A204.1 (cell line): ENCODE data around the gene GSTM2.

Source experiments
- FAIRE-seq: peaks from 2 replicates; lab custom pipeline; 2012; peaks lifted over from hg19 to GRCh38; lab: Jason Lieb, UNC

GSTM2 gene

DNA sequence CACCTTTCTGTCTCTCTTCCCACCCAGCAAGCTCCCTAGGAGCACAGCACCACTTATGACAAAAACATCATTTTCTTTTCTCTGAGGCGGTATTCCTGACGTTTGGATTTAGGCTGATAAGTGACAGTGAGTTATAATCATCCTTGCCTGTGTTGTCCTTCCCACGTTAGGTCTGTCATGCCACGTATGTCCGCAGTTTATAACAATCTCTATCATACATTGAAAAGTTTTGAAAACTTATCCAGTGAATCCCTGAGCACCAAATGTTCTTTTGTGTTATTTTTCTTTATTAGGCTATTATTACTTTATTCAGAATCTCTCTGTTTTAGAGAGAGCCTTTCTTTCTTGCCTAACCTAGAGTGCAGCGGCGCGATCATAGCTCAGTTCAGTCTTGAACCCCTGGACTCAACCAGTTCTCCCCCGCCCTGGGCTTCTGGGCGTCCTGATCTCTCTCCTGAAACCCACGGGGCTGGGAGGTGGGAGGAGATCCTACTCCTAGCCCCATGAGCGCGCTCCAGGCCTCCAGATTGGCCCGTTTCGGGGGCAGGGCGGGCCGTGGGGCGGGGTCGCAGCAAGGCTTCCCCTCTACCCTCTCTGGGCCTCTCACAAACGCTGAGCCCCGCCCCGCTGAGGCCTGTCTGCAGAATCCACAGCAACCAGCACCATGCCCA is at the start of gene GSTM2:
TSS of gene GSTM2 (plus strand) at position 606 of the 671 bp plus-strand sequence. CDS start at position 665, 59 bp downstream.
- no peak for FAIRE-seq

DNA sequence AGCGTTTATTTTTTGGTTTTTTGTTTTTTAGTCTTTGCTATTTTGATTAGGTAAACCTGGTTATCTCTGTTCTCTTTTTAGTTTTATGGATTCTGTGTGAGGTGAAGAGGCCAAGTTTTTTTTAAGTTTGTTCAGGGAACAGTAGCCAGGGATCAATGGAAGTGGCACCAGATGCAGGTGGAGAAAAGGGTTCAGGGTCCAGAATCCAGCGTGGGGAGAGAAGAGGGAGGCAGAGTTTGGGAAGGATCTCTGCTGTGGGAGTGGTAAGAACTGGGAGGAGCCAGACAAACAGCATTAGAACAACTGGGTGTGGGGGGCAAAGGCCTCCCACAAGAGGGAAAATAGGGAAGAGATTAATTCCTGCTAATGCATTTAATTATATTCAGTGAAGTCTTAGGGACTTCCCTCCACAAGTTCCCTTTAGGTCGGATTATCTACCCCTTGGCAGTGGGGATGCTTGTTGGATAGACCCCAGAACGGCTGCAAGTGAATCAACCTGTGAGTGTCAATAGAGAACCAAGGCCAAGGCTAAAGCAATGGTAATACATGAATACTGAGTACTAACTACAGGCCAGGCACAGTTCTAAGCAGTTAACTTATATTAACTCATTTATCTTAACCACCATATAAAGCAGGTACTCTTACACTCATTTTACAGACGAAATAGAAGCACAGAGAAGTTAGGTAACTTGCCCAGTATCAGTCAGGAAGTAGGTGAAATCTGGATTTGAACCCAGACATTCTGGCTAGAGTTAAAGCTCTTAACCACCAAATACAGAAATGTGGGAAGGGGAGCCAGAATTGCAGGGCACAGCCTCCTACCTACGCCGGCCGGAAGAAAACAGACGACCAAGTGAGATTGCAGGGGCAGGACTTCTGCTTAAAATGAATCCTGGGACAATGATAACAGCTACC is 48.9 kb upstream of the GSTM2 start:
- no peak for FAIRE-seq

DNA sequence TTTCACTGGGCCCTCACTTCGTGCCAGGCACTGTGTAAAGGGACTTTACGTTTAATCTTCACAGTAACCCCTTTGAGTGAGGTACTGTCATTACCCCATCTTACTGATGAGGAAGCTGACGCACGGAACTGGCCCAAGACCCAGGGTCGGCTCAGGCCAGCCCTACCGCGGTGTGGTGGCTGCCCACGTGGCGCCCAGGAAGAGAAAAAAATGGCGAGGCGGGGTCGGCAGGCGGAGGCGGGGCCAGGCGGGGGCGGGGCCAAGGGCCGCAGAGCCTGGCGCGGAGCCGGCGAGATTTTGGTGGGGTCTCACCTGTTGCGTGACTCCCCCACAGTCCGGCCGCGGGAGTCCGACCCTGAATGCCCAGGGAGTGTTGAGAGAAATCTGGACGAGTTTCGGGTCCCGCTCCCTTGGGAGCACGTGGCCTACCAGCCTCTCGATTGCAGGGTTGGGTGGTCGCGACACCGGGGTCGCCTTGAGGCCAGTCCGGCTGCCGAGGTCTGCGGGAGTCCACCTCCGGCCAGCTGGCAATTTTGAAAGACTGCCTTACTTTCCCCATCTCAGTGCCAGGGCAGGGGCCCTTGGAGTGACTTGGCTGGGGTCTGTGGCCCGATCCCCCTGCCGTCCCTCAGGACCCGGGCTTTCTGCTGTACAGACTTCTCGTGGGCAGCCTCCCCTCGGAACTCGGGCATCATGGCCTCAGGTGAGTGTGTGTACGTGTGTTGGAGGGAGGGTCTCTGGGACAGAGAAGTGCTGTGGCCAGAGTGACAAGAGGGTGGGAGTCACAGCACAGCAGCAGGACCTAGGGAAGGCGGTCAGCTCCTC is 48.1 kb upstream of the GSTM2 start, which contains the start of the genes AMPD2 and GNAT2:
TSS of gene AMPD2 (plus strand) at position 262 of the 825 bp plus-strand sequence. CDS start 1,339 bp downstream, outside the sequence.
TSS of gene GNAT2 (minus strand) at position 41 of the 825 bp plus-strand sequence. CDS start 6,746 bp downstream, outside the sequence.
- FAIRE-seq: no peak

DNA sequence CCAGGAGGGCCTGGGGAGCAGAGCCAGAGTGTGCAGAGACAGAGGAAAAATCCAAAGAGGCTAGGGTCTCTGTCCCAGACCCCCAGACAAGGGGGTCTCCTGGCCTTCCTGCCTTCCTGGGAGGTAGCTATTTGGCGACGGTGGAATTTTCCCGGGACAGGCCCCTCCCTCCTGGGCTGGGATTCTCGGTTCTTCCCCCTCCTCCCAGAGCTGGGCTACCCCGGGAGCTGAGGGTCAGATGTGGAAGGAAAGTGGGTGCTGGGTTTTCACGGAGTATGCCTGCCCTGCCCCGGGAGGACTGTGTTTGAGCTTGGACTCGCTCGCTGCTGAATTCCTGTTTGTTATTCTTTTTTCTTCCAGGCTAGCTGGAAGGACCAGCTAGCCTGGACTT is 47.5 kb upstream of the GSTM2 start:
- no peak for FAIRE-seq

DNA sequence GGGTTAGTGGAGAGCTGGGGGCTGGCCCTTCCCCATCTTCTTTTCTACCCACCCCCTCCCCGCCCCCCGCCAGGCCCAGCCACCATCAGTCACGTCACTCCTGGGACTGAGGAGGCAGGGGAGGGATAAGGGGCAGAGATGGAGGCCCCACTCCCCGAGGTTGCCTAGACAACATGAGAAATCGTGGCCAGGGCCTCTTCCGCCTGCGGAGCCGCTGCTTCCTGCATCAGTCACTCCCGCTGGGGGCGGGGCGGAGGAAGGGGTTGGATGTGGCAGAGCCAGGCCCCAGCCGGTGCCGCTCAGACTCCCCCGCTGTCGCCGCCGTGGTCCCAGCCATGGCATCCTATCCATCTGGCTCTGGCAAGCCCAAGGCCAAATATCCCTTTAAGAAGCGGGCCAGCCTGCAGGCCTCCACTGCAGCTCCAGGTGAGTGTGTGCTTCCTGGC is 47.0 kb upstream of the GSTM2 start:
- no peak for FAIRE-seq

DNA sequence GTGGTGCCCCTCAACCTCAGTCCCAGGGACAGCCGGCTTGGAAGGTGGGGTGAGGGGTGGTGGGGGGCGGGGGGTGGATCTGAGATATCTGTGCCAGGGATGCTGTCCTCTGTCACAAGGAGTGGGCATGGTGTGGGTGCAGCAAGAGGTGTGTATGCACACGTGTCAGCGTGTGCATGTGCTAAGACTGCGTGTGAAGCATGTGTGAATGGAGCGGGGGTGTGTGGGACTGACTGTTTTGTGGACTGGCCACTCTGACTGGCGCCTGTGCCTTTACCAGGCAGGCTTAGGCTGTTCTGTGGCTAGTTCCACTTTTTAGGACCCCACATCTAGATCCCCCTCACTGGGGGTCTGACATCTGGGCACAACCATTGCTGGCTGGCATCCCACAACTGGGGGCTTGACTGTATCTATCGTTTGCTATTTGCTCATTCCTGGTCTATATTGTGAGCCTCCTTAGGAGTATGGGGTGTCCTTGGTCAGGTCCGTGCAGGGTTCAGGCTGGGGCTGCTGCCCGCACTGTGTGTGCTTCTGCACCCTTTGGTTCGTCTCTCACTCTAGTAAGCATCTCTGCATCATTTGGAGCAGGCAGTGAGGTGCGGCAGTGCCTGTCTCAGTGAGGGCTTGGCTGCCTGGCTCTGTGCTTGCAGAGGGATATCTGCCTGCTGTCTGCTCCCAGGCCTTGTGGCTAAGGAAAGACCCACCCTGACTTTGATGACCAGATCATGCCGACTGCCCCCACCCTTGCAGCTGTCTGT is 46.3 kb upstream of the GSTM2 start:
- FAIRE-seq: no peak

DNA sequence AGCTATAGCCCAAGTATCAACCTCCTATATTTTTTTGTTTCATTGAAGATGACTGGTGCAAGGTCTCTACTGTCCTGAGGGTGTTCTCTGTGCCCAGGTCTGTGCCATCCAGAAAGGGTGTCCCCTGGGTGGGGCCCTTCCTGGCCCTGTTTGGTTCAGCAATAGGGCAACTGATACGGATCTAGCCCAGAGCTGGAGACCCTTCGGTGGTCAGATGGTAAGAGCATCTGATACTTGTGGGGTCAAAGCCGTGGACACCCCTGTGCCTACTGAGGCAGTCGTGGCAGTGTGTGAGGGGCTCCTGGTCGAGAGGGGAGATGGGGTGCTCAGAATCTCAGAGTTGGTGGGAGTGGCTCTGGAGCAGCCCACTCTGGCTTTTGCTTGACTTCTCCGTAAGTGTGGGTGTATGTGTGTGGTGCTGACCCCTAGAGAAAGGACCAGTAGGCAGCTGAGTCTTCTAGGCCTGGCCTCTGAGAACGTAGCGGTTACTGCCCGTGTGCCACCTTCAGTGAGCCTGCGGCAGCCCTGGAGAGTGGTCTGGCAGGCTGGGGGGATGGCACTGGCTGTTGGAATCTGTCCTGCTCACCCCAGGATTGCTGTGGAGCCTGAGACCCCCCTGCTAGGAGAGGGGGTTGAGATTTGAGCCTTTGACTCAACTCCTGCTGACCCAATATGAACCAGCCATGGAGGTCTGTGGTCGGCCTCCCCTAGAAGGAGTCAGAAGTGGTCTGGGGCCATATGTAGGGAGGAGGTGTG is 45.5 kb upstream of the GSTM2 start:
- no peak for FAIRE-seq

DNA sequence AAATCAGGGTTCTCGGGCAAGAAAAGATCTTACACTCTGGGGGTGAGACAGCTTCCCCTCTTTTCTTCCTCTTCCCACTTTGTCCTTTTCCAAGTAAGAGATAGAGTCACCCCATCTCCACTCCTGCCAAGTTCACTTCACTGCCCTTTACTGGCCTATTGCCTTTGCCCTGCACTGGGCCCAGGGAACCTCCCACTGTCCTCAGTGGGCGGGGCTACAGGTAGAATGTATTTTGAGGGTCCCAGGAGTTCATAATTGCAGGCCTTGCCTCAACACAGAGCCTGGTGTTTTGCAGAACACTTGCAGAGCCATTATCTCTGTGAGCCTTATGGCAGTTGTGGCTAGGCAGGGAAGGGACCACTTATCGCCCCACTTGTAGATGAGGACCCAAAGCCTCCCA is 45.0 kb upstream of the GSTM2 start:
- no peak for FAIRE-seq

DNA sequence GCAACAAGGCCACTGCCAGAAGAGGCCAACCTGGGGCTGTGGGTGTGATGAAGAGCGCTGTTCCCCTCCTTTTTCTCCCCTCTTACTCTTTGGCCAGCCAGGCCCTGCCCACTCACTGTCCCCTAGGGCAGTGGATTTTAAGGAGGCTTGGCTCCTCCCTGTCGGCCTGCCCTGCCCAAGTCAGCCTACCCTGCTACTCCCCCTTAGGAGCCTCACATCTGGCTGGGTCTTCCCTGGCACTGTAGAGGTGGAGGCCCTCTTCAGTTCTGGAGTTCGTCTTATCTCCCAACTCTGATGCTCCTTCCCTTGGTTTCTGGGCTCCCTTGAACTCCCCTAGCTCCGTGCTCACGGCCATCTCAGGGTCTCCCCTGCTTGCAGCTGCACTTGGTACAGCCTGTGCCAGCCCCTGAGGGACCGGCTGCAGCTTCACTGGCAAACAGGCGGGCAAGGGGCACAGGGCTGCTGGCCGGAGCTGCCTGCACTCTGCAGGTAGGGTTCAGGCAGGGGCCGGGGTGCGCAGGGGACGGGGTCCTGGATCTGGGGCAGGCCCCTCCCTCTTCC is 44.2 kb upstream of the GSTM2 start:
- no peak for FAIRE-seq

DNA sequence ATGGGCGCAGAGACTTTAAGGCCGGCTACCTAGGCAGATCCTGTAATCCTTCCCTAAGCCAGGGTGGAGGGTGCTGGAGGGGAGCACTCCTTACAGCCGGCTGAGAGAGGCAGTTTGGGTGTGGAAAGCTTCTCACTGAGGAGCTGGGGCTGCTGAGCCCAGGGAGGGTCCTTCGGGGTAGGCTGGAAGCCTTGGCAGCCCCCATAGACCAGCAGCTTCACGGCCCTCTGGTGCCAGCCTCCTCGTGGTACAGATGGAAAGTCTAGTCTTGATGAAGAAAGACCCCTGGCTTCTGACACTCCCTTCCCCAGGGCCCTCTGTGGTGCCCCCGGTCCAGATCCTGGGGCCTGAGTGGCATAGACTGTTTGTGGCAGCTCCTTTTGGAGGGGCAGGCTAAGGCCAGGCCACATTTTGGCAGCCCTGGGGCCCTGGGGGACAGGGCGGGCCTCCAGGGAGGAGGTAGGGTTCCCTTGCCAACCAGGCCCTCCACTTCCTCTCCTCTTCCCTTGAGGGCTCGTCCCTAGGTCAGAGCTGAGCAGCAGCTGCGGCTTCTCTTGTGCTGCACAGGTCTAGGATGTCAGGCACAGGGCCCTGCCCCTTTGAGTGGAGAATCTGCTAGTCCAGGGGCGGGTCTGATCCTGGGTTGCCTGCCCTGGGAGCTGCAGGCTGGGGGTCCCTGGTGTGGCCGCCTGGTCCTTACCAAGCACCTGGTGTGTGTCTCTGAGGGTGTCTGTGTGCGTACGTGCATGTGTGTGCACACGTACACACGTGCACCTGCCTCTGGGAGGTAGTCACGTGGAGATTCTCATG is 43.5 kb upstream of the GSTM2 start:
- no peak for FAIRE-seq

DNA sequence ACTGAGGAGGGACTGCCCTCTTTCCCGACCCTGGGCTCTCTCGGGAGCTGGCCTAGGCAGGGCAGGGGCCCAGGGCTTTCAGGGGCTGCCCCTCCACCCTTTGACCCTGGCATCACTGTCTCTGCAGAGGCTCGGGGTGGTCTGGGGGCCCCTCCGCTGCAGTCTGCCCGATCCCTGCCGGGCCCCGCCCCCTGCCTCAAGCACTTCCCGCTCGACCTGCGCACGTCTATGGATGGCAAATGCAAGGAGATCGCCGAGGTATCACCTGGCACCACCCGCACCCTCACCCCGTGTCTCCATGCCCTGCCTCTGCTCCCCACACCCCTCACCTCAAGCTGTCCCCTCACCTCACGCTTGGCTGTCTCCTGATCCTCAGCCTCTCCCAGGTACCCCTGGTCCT is 42.7 kb upstream of the GSTM2 start:
- no peak for FAIRE-seq

DNA sequence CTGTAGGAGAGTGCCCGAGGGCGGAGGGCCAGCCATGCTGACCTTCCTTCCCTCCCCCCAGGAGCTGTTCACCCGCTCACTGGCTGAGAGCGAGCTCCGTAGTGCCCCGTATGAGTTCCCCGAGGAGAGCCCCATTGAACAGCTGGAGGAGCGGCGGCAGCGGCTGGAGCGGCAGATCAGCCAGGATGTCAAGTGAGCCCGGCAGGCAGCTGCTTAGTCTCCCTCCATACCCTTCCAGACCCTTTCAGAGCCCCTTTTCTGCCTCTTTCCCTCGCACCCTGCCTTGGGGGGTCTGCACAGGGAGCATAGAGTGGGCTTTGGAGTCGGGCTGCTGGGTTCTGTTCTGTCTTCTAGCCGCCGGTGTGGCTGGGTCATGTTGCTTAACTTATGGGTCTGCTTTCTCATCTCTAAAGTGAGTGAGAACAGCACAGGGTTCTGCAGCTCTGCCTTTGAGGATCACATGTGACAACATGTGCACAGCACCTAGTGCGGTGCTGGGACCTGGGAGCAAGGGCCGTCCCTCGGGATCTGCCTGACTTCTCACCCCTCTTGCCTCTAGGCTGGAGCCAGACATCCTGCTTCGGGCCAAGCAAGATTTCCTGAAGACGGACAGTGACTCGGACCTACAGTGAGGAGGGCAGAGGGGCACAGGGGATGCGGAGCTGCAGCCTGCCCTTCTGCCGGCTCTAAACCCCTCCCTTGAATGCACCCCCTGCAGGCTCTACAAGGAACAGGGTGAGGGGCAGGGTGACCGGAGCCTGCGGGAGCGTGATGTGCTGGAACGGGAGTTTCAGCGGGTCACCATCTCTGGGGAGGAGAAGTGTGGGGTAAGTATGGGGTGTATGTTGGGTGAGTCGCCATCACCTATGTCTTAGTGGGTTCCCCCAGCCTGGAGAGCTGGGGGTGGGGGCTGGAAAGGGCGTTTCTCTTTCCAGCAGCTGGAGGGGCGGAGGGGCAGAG is 42.0 kb upstream of the GSTM2 start:
- FAIRE-seq: no peak

DNA sequence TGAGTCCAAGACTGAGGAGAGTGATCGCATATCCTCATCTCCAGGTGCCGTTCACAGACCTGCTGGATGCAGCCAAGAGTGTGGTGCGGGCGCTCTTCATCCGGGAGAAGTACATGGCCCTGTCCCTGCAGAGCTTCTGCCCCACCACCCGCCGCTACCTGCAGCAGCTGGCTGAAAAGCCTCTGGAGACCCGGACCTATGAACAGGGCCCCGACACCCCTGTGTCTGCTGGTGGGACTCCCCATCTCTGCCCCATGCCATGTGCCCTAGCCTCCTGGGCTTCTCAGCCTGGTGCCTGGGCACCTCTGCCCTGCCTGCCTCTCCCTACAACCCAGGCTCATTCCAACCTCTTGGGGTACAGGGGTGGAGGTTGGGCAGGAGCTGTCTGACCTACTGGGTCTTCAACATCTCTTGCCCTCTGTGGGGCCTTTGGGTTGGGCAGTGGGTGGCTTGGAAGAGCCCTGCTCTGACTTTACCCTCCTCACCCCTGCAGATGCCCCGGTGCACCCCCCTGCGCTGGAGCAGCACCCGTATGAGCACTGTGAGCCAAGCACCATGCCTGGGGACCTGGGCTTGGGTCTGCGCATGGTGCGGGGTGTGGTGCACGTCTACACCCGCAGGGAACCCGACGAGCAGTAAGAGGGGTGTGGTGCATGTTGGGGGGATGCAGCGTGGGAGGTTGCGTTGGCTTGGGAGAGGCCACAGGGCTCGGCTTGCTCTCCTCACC is 41.0 kb upstream of the GSTM2 start:
- no peak for FAIRE-seq

DNA sequence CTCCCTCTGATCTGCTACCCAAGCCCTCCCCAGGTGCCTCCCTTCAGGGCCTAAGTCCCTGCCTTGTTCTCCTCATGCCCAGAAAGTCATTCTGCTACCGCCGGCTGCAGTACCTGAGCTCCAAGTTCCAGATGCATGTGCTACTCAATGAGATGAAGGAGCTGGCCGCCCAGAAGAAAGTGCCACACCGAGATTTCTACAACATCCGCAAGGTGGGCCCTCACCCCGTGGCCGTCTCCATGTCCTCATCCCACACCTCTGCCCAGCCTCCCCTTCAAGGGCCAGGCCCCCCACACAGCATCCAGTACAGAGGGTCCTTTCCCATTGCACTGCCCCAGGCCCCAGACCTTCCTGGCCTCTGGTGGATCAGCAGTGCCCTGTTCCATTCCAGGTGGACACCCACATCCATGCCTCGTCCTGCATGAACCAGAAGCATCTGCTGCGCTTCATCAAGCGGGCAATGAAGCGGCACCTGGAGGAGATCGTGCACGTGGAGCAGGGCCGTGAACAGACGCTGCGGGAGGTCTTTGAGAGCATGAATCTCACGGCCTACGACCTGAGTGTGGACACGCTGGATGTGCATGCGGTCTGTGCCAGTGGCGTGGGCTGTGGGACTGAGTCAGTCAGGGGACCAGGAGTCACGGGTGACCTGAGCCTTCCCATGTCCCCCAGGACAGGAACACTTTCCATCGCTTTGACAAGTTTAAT is 40.0 kb upstream of the GSTM2 start:
- no peak for FAIRE-seq

DNA sequence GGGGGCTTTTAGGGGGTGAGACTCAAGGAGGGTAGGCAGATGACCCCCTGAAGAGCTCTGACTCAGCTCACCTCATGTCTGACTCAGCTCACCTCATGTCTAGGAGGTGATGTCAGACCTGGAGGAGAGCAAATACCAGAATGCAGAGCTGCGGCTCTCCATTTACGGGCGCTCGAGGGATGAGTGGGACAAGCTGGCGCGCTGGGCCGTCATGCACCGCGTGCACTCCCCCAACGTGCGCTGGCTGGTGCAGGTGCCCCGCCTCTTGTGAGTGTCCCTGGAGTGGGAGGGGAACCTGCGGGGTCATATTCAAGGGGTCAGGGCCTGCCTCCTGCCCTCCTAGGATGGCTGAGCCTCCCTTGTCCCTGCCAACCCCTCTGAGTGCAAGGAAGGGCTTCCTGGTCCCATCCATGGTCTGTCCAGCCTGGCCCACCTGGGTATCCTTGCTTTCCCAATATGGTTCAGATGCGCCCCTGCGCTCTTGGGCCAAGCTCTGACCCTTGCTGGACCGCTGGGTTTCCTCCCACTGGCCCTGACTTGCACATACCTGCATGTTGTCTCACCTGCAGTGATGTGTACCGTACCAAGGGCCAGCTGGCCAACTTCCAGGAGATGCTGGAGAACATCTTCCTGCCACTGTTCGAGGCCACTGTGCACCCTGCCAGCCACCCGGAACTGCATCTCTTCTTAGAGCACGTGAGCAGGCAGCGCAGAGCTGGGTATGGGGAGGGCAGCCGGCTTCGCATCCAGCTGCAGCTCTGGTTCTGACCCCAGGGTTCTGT is 39.1 kb upstream of the GSTM2 start:
- no peak for FAIRE-seq

DNA sequence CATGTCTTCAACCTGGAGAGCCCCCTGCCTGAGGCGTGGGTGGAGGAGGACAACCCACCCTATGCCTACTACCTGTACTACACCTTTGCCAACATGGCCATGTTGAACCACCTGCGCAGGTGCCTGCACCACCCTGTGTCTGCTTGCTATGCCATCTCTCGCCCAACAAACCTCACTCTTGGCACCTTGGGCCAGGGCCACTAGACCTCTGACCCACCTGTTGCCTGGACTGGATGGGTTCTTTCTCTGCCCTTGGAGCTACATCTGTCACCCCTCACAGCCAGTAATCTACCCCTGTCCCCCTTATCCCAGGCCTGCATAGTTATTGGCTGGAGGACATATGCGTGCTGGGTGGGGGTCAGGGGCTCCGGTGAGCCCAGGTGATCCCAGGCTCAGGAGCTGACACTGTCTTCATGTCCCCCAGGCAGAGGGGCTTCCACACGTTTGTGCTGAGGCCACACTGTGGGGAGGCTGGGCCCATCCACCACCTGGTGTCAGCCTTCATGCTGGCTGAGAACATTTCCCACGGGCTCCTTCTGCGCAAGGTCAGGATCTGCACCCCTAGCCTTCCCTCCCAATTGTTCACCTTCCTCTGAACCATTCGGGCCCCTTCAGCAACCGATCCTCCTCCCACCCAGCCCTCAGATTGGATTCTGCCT is 38.4 kb upstream of the GSTM2 start:
- FAIRE-seq: no peak
